Neural cell (in vitro differentiated cells): ENCODE results near the gene ZDHHC14. TPM values are rescaled to one million over a fixed set of nuclear protein-coding genes. Genes with fewer than 3 reads are reported as not detected.

ENCODE experiments used
- H2AFZ ChIP-seq: fragments of 200-600, 300-800 bp; sonication (generic), shearing (Covaris generic); 2 replicates; pipeline ENCODE4 v1.6.0; 2014; ENCODE audit warnings: low read depth, mild to moderate bottlenecking, antibody characterized with exemption, low read length, moderate library complexity
- H3F3A ChIP-seq: fragments of 200-600 bp; shearing (Covaris generic); 2 replicates; pipeline ENCODE4 v1.6.1; 2016; ENCODE audit warnings: mild to moderate bottlenecking, moderate library complexity, mixed read lengths, antibody characterized with exemption, low read length; ENCODE audit not compliant: insufficient read depth, poor library complexity, severe bottlenecking
- H3K27ac ChIP-seq: fragments of 200-600, 300-800 bp; sonication (generic), shearing (Covaris generic); 2 replicates; pipeline ENCODE4 v1.5.1; 2014; ENCODE audit warnings: mild to moderate bottlenecking, low read length, moderate library complexity
- H3K27me3 ChIP-seq: fragments of 300-800, 200-600 bp; sonication (generic), shearing (Covaris generic); 2 replicates; pipeline ENCODE4 v1.6.0; 2014; ENCODE audit warnings: mild to moderate bottlenecking, low read depth, low read length, moderate library complexity; ENCODE audit not compliant: insufficient read depth
- H3K36me3 ChIP-seq: fragments of 300-800, 200-600 bp; sonication (generic), shearing (Covaris generic); 2 replicates; pipeline ENCODE4 v1.5.1; 2014; ENCODE audit warnings: mild to moderate bottlenecking, antibody characterized with exemption, low read length, moderate library complexity; ENCODE audit not compliant: insufficient read depth
- H3K4me2 ChIP-seq: fragments of 300-800, 200-600 bp; sonication (generic), shearing (Covaris generic); 2 replicates; pipeline ENCODE4 v1.6.0; 2014; ENCODE audit warnings: mild to moderate bottlenecking, low read length
- H3K4me3 ChIP-seq: fragments of 300-800, 200-600 bp; sonication (generic), shearing (Covaris generic); 2 replicates; pipeline ENCODE4 v1.5.1; 2014; ENCODE audit warnings: mild to moderate bottlenecking, low read length, moderate library complexity
- H3K79me2 ChIP-seq: fragments of 200-600 bp; shearing (Covaris generic); replicated peaks from 2 replicates; pipeline ENCODE4 v1.6.0; 2014; ENCODE audit warnings: mild to moderate bottlenecking, low read length, moderate library complexity; ENCODE audit not compliant: insufficient read depth
- H3K9ac ChIP-seq: fragments of 300-800, 200-600 bp; sonication (generic), shearing (Covaris generic); 2 replicates; pipeline ENCODE4 v1.6.1; 2016; ENCODE audit warnings: mild to moderate bottlenecking, low read length, mixed read lengths
- H3K9me2 ChIP-seq: fragments of 200-600 bp; shearing (Covaris generic); 2 replicates; pipeline ENCODE4 v1.6.1; 2016; ENCODE audit warnings: mild to moderate bottlenecking, low read length, mixed read lengths; ENCODE audit not compliant: insufficient read depth
- H3K9me3 ChIP-seq: fragments of 200-600, 300-800 bp; sonication (generic), shearing (Covaris generic); 2 replicates; pipeline ENCODE4 v1.6.1; 2016; ENCODE audit warnings: mild to moderate bottlenecking, mixed run types, low read length, moderate library complexity, mixed read lengths
- H4K20me1 ChIP-seq: fragments of 200-600 bp; shearing (Covaris generic); 2 replicates; pipeline ENCODE4 v1.6.1; 2016; ENCODE audit warnings: mild to moderate bottlenecking, mixed run types; ENCODE audit not compliant: insufficient read depth
- CTCF ChIP-seq: fragments of 450-650 bp; IDR thresholded peaks from 2 replicates; pipeline ENCODE4 v1.5.1; 2014; ENCODE audit warnings: antibody characterized with exemption, mild to moderate bottlenecking, moderate library complexity; ENCODE audit not compliant: poor library complexity, severe bottlenecking
- EP300 ChIP-seq: fragments of 450-650 bp; conservative IDR thresholded peaks from 2 replicates; pipeline ENCODE4 v1.6.1; 2014; ENCODE audit warnings: antibody characterized with exemption, mild to moderate bottlenecking, moderate library complexity; ENCODE audit not compliant: poor library complexity, severe bottlenecking
- EZH2 ChIP-seq: fragments of 200-600, 300-800 bp; shearing (Covaris generic), sonication (generic); IDR thresholded peaks from 2 replicates; pipeline ENCODE4 v1.6.1; 2014; ENCODE audit warnings: antibody characterized with exemption, low read length, borderline replicate concordance, mild to moderate bottlenecking; ENCODE audit not compliant: insufficient read depth, poor library complexity, severe bottlenecking
- MXI1 ChIP-seq: fragments of 450-650 bp; conservative IDR thresholded peaks from 2 replicates; pipeline ENCODE4 v1.6.1; 2014; ENCODE audit warnings: antibody characterized with exemption, mild to moderate bottlenecking; ENCODE audit not compliant: poor library complexity, severe bottlenecking
- POLR2AphosphoS5 ChIP-seq: IDR thresholded peaks from 2 replicates; pipeline ENCODE4 v1.6.1; 2012
- RAD21 ChIP-seq: fragments of 450-650 bp; conservative IDR thresholded peaks from 2 replicates; pipeline ENCODE4 v1.6.1; 2014; ENCODE audit warnings: antibody characterized with exemption, mild to moderate bottlenecking, moderate library complexity
- REST ChIP-seq: IDR thresholded peaks from 2 replicates; pipeline ENCODE4 v1.6.1; 2012; ENCODE audit warnings: borderline replicate concordance
- SMC3 ChIP-seq: fragments of 450-650 bp; conservative IDR thresholded peaks from 2 replicates; pipeline ENCODE4 v1.6.1; 2014; ENCODE audit warnings: antibody characterized with exemption, mild to moderate bottlenecking, moderate library complexity; ENCODE audit not compliant: poor library complexity
- TAF1 ChIP-seq: IDR thresholded peaks from 2 replicates; pipeline ENCODE4 v1.6.1; 2012; ENCODE audit warnings: low read depth
- polyA plus RNA-seq: library from polyadenylated mRNA; depleted of rRNA; stranded (reverse); fragments of >200 nt; gene quantifications from 2 replicates; pipeline ENCODE4 v1.2.3, GENCODE V29; 2014

Gene ZDHHC14
- polyA plus RNA-seq, 1 donor from 2014 or later, result 4.1 TPM

- no peaks in the 10 kb centered on the region for H3K79me2 ChIP-seq
- no peak for TF ChIP-seq RAD21
- TF ChIP-seq EP300, result no peak
- TF ChIP-seq POLR2AphosphoS5, result no peak
- H3K36me3 ChIP-seq, result no peaks in the 10 kb centered on the region
- H3K4me2 ChIP-seq, result no peak overlapping the region
- no peaks in the 10 kb centered on the region for H4K20me1 ChIP-seq
- no peaks in the 10 kb centered on the region for H3K27me3 ChIP-seq
- H2AFZ ChIP-seq, result no peak overlapping the region
- no peak overlapping the region for H3K9ac ChIP-seq
- no peak overlapping the region for H3K4me3 ChIP-seq
- H3K9me2 ChIP-seq, result no peaks in the 10 kb centered on the region
- H3K9me3 ChIP-seq, result no peaks in the 10 kb centered on the region
- H3F3A ChIP-seq, result no peaks in the 10 kb centered on the region
- no peak overlapping the region for H3K27ac ChIP-seq
Measured at GRCh38 chr6:157429248-157429647, 48.3 kb downstream of the ZDHHC14 start.

GRCh38 chr6:157430834-157431233 lies 49.8 kb downstream of the ZDHHC14 start:
- H4K20me1 ChIP-seq, result no peaks in the 10 kb centered on the region
- no peak overlapping the region for H3K4me3 ChIP-seq
- H3K36me3 ChIP-seq, result no peaks in the 10 kb centered on the region
- TF ChIP-seq EP300 (no peak), MXI1 (no peak), CTCF (no peak), POLR2AphosphoS5 (no peak), REST (no peak), SMC3 (no peak), RAD21 (no peak), TAF1 (no peak), EZH2 (no peak)
- no peak overlapping the region for H3K4me2 ChIP-seq
- no peaks in the 10 kb centered on the region for H3F3A ChIP-seq
- no peak overlapping the region for H3K27ac ChIP-seq
- H3K9me2 ChIP-seq, result no peaks in the 10 kb centered on the region
- H3K9ac ChIP-seq, result no peak overlapping the region
- H3K27me3 ChIP-seq, result no peaks in the 10 kb centered on the region
- no peaks in the 10 kb centered on the region for H3K79me2 ChIP-seq
- no peaks in the 10 kb centered on the region for H3K9me3 ChIP-seq
- H2AFZ ChIP-seq, result no peak overlapping the region
